HepG2 (cell line): ENCODE data around the gene KLHL40. TPM values are rescaled to one million over a fixed set of nuclear protein-coding genes. Genes with fewer than 3 reads are reported as not detected.

Experiments
- BRCA1 ChIP-seq: sonication (generic); formaldehyde crosslinking; IDR thresholded peaks from 2 replicates; pipeline ENCODE4 v1.4.0; 2020; ENCODE audit warnings: missing genetic modification reagents
- CEBPB ChIP-seq: IDR thresholded peaks from 2 replicates; pipeline ENCODE4 v1.6.1; 2011; ENCODE audit warnings: low read depth, low read length, improper control_type of control experiment, borderline replicate concordance
- FOSL2 ChIP-seq: sonication (generic); formaldehyde crosslinking; IDR thresholded peaks from 2 replicates; pipeline ENCODE4 v1.4.0; 2020; ENCODE audit warnings: missing genetic modification reagents
- HNF1B ChIP-seq: sonication (generic); formaldehyde crosslinking; IDR thresholded peaks from 2 replicates; pipeline ENCODE4 v1.5.1; 2020; ENCODE audit warnings: mild to moderate bottlenecking, moderate library complexity, missing genetic modification reagents
- MAFF ChIP-seq: IDR thresholded peaks from 2 replicates; pipeline ENCODE4 v1.6.1; 2011; ENCODE audit warnings: low read depth, low read length, improper control_type of control experiment
- MAFK ChIP-seq, 2 experiments: IDR thresholded peaks in 1 of 2; conservative IDR thresholded peaks in 1 of 2; 2 replicates each; pipeline ENCODE4 v1.6.1; 2011; ENCODE audit warnings: improper control_type of control experiment in 2 of 2, low read length in 2 of 2
- ONECUT2 ChIP-seq: sonication (generic); formaldehyde crosslinking; IDR thresholded peaks from 2 replicates; pipeline ENCODE4 v1.4.0; 2020; ENCODE audit warnings: missing genetic modification reagents
- PCBP2 ChIP-seq: fragments of 200-400 bp; formaldehyde crosslinking; optimal IDR thresholded peaks from 2 replicates; pipeline ENCODE3; 2018; ENCODE audit warnings: low read length, low read depth; ENCODE audit not compliant: poor library complexity, severe bottlenecking
- PRDM10 ChIP-seq: sonication (generic); formaldehyde crosslinking; IDR thresholded peaks from 2 replicates; pipeline ENCODE4 v1.4.0; 2020; ENCODE audit warnings: low read depth, missing genetic modification reagents
- TARDBP ChIP-seq: sonication (generic); formaldehyde crosslinking; IDR thresholded peaks from 2 replicates; pipeline ENCODE4 v1.8.0; 2022; ENCODE audit warnings: mild to moderate bottlenecking, missing genetic modification reagents
- TEAD3 ChIP-seq: optimal IDR thresholded peaks from 2 replicates; pipeline ENCODE3; 2016; ENCODE audit warnings: borderline replicate concordance
- ZBTB44 ChIP-seq: sonication (generic); formaldehyde crosslinking; IDR thresholded peaks from 2 replicates; pipeline ENCODE4 v1.4.0; 2020; ENCODE audit warnings: missing genetic modification reagents
- polyA plus RNA-seq, 8 experiments: library from polyadenylated mRNA; depleted of rRNA in 3 of 8; stranded (reverse) in 7 of 8; unstranded in 1 of 8; fragments of >200 nt; fragmentation: Illumina TruSeq in 4 of 8; extraction: Trizol in 4 of 8; gene quantifications; 2 replicates each; pipeline versions ENCODE4 v1.2.1 to v1.2.3, GENCODE V29; 2011 to 2016; ENCODE audit warnings: low read depth in 4 of 8, missing spikeins in 1 of 8, mixed read lengths in 1 of 8; ENCODE audit not compliant: insufficient read depth in 1 of 8
- total RNA-seq, 5 experiments: library from RNA; depleted of rRNA; stranded (reverse); fragments of >200 nt; fragmentation: Illumina TruSeq; extraction: Trizol; gene quantifications; 2 replicates each; pipeline ENCODE4 v1.2.3, GENCODE V29; 2016; ENCODE audit warnings: low read depth in 1 of 5
- TF ChIP-seq, protein P1 (sequence below): sonication (generic); formaldehyde crosslinking; IDR thresholded peaks from 2 replicates; pipeline ENCODE4 v1.4.0; 2020; ENCODE audit warnings: missing genetic modification reagents
- TF ChIP-seq, protein P2 (sequence below), 2 experiments: IDR thresholded peaks; 2 replicates each; pipeline ENCODE4 v1.6.1; 2011 to 2012; ENCODE audit warnings: low read length in 2 of 2, borderline replicate concordance in 1 of 2, low read depth in 1 of 2, mild to moderate bottlenecking in 1 of 2, moderate library complexity in 1 of 2

KLHL40 gene
- total and polyA plus RNA-seq, 2 of the 13 experiments (the other 11 are each of a cell fraction or from before 2014, with no cell fraction given): not detected

DNA sequence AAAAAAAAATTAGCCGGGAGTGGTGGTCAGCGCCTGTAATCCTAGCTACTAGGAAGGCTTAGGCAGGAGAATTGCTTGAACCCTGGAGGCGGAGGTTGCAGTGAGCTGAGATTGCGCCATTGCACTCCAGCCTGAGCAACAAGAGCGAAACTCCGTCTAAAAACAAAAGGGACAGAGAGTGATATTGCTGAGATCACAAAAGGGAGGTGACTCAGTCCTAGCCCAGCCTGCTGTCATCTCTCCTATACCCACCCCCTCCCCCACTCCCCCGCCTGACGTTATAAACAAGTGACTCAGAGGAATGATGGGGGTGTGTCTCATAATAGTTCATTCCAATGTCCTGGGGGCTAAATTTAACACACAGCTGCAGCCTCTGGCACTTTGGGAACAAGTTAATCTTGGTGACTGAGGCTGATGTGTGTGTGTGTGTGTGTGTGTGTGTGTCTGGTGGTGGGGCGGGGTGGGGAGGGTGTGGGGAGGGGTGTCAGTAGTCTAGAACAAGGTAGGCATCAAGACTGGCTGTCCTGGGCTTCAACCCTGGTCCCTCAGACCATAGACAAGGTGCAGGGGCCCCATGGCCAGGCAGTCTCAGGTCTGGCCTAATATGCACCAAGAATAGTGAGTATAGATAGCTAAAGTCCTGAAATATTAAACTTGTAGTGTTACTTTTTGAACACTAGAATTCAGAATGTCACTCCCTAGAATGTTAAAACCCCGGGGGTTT is 1.3 kb upstream of the KLHL40 start (continued):
- TF ChIP-seq ZBTB44 (no peak), MAFK (conservative IDR thresholded peaks at IDR 0.05 in 1 of 2, IDR thresholded peaks at IDR 0.05 in 1 of 2; ENCODE audit: low read length in 2 of 2) (peak; percentile 17 to 33; a peak in 1 of 4 replicates), FOSL2 (peak; percentile 80), PCBP2 (no peak), TARDBP (CRISPR knock-in tag) (no peak), CEBPB (peak; percentile 62; the same call in 1 of the 2 replicates), HNF1B (no peak), ONECUT2 (CRISPR knock-in tag) (no peak), TEAD3 (CRISPR knock-in tag) (no peak), MAFF (peak; percentile 33; the same call in 1 of the 2 replicates), BRCA1 (CRISPR knock-in tag) (no peak), PRDM10 (no peak)
- TF ChIP-seq, protein P1, sequence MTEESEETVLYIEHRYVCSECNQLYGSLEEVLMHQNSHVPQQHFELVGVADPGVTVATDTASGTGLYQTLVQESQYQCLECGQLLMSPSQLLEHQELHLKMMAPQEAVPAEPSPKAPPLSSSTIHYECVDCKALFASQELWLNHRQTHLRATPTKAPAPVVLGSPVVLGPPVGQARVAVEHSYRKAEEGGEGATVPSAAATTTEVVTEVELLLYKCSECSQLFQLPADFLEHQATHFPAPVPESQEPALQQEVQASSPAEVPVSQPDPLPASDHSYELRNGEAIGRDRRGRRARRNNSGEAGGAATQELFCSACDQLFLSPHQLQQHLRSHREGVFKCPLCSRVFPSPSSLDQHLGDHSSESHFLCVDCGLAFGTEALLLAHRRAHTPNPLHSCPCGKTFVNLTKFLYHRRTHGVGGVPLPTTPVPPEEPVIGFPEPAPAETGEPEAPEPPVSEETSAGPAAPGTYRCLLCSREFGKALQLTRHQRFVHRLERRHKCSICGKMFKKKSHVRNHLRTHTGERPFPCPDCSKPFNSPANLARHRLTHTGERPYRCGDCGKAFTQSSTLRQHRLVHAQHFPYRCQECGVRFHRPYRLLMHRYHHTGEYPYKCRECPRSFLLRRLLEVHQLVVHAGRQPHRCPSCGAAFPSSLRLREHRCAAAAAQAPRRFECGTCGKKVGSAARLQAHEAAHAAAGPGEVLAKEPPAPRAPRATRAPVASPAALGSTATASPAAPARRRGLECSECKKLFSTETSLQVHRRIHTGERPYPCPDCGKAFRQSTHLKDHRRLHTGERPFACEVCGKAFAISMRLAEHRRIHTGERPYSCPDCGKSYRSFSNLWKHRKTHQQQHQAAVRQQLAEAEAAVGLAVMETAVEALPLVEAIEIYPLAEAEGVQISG: no peak
- TF ChIP-seq, protein P2, sequence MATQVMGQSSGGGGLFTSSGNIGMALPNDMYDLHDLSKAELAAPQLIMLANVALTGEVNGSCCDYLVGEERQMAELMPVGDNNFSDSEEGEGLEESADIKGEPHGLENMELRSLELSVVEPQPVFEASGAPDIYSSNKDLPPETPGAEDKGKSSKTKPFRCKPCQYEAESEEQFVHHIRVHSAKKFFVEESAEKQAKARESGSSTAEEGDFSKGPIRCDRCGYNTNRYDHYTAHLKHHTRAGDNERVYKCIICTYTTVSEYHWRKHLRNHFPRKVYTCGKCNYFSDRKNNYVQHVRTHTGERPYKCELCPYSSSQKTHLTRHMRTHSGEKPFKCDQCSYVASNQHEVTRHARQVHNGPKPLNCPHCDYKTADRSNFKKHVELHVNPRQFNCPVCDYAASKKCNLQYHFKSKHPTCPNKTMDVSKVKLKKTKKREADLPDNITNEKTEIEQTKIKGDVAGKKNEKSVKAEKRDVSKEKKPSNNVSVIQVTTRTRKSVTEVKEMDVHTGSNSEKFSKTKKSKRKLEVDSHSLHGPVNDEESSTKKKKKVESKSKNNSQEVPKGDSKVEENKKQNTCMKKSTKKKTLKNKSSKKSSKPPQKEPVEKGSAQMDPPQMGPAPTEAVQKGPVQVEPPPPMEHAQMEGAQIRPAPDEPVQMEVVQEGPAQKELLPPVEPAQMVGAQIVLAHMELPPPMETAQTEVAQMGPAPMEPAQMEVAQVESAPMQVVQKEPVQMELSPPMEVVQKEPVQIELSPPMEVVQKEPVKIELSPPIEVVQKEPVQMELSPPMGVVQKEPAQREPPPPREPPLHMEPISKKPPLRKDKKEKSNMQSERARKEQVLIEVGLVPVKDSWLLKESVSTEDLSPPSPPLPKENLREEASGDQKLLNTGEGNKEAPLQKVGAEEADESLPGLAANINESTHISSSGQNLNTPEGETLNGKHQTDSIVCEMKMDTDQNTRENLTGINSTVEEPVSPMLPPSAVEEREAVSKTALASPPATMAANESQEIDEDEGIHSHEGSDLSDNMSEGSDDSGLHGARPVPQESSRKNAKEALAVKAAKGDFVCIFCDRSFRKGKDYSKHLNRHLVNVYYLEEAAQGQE (IDR thresholded peaks at IDR 0.05; ENCODE audit: borderline replicate concordance in 1 of 2, low read depth in 1 of 2, low read length in 2 of 2): no peak
